Measurements from ENCODE around the gene TSHZ1.

GRCh38 chr18:75189696-75190095, 20.9 kb upstream of the TSHZ1 start:
- TF ChIP-seq CTCF (IDR thresholded peaks at IDR 0.05; ENCODE audit: insufficient read depth, low read length, poor library complexity, severe bottlenecking) (no peak), EZH2phosphoT487 (conservative IDR thresholded peaks at IDR 0.05; ENCODE audit: low read length) (no peak)

All from SU-DHL-6 (cell line).